Stimulated activated CD4-positive, alpha-beta T cell treated with anti-CD3 and anti-CD28 coated beads, TNF-alpha, amount 100 ng/mL, for 48 hours (primary cell): Measurements from ENCODE around the gene SLC2A11.
A peak's percentile ranks its signal among the peaks of the same experiment; 100 is the strongest.
"Not testable (repeated sequence)": the region's sequence is repeated elsewhere in the genome, so short reads cannot be mapped to it uniquely, and the experiment has no call there.

Experiments
- DNase-seq, 3 donors: peaks; one replicate each; pipeline ENCODE4 v3.0.0-alpha.2; 2020; ENCODE audit warnings: low read depth in 3 of 3

The SLC2A11 gene

GRCh38 chr22:23847310-23847920, 10.3 kb upstream of the SLC2A11 start:
- DNase-seq = no peak

DNA sequence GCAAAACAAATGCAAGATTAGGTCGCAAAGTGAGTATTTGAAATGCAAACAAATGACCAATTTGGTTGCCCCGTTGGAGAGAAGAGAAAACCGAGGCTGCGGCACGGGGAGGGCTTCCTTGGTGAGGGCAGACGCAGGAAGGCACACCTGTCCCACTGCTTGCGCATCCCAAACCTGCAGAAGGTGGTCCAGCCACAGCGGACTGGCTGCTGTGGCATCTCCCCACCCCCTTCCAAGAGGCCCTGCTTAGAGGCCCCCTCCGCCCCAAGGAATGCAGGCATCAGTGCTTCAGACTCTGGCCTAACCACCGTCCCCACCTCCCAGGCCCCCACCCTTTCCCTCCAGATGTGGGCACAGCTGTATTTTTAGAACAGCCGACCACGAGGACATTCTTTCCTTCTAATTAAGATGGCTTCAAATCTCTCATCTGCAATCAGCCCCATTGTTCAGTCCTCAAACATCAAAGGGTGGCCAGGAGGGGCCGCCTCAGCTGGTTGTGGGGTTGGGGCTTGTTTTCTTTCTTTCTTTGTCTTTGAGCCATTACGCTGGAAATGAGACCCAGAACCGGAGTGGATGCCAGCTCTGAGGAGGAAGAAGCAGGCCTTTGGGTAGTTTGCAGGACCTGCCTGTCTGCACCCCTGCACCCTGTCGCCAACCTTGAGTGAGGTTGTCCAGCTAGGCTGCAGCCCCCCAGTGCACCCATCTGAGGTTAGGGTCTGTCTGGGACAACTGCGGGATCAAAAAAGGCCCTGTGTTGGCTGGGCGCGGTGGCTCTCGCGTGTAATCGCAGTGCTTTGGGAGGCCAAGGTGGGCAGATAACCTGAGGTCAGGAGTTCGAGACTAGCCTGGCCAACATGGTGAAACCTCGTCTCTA, 9.4 kb upstream of the SLC2A11 start:
- no peak for DNase-seq

DNA sequence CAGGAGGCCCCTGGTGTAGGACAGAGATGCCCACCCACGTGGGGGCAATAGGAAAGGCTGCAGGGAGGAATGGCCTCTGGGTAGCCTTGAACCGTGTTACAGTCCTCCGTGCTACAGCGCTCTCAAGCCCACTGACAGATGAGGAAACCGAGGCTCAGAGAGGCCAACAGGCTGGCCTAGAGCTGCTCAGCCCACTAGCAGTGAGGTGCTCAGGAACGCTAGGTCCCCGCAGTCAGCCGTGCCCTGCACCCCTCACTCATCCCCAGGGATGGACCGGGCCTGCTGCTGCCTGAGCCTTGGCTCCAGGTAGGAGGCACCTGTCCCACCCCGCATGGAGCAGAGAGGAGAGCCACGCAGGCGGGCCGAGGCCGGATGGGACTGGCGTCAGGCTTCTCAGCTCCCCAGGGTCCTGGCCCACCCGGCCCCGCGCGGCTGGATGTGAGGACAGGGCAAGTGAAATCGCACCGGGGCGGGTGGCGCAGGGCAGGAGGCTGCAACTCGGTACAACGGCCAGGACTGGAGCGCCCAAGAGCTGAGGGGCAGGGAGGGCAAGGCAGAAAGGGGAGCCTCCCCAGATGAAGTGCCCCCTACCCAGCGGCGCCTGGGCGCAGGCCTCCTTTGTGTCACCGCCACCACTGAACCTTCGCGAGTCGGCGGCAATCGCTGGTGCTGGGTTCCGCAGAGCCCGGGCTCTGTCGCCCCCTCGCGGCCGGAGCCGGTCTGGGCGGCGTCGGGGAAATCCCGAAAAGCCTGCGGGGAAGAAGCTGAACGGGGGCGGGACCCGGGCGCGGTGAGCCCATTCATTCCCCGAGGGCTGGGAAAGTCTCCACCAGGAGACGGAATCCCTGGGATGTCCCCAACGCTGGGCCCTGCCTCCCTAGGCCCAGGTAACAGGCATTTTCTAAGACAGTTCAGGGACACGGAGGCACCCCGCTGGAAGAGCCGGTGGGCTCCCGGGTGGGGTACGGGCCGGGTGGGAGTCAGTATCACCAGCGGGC, 8.4 kb upstream of the SLC2A11 start:
- DNase-seq = peak; percentile 76 to 84 (median 78)

DNA sequence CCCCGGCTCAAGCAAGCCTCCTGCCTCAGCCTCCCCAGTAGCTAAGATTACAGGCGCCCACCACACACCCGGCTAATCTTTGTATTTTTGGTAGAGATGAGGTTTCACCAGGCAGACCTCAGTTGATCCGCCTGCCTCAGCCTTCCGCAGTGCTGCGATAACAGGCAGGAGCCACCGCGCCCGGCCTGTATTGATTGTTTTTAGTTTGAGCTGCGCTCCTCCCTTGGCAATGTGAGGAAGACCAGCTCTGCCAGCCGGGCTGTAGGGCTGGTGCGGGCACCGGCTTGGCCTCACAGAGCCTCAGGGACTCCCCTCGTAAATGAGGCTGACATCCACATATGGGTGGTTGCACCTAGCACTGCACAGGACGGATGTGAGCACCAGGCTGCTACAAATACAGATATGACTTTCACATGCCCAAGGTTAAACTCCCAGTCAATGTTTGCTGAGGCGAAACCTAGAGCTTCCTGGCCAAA, 7.5 kb upstream of the SLC2A11 start:
- no peak for DNase-seq

DNA sequence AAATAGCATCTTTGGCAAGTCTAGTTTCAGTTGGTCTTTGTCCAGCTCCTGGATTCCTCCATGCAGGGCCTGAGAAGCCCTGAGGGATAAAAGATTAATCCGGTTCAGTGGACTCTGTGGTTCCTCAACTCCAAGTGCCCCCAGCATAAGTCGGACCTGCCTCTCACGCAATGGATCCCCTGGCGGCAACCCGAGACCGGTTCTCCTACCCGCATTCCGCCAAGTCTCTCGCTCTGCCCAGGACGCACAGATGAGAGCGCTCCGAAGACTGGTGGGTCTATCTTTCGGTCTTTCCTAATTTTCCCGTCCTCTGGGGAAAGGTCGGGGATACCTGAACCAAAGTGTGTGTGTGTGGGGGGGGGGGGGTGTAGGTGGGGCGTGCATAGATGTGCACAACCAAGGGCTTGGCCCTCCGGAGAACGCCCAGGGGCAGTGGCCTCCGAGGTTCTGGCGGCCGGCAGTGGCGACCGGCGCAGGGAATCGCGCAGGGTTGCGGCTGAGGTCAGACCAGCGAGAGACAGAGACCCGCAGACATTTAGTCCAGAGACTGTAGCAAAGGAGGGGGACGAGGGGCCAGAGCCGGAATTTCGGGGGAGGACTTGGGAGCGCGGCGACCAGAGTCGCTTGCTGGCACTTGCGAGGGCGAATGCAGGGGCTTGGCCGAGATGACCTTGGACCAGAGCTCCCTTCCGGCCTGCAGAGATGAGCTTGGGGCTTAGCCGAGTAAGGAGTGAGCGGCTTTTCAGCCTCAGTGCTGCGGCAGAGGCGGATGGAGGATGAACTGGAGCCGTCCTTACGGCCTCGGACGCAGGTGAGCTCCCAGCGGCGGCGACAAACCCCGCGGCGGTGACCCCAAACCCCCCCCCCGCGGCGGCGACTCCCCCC, 712 bp upstream of the SLC2A11 start:
- no peak for DNase-seq

GRCh38 chr22:23858484-23858815, 775 bp downstream of the SLC2A11 start:
- DNase-seq = no peak

GRCh38 chr22:23859201-23859600, 1.5 kb downstream of the SLC2A11 start:
- DNase-seq = no peak

GRCh38 chr22:23860187-23860586, 2.5 kb downstream of the SLC2A11 start:
- not testable (repeated sequence) for DNase-seq

DNA sequence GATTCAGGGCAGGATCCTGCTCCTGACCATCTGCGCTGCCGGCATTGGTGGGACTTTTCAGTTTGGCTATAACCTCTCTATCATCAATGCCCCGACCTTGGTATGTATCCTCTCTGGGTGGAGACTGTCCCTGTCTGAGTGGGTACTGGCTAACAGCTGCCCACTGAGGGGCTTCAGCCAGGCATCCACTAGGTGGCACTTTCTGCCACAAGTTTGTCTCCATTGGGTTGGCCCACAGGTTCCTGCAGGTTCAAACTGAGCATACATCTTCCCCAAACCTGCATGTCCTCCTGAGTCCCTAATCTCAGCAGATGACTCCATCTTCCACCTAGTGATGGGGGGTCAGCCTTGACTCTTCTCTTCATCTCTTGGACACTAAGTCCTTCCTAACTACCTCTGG, 4.4 kb downstream of the SLC2A11 start:
- DNase-seq = no peak

DNA sequence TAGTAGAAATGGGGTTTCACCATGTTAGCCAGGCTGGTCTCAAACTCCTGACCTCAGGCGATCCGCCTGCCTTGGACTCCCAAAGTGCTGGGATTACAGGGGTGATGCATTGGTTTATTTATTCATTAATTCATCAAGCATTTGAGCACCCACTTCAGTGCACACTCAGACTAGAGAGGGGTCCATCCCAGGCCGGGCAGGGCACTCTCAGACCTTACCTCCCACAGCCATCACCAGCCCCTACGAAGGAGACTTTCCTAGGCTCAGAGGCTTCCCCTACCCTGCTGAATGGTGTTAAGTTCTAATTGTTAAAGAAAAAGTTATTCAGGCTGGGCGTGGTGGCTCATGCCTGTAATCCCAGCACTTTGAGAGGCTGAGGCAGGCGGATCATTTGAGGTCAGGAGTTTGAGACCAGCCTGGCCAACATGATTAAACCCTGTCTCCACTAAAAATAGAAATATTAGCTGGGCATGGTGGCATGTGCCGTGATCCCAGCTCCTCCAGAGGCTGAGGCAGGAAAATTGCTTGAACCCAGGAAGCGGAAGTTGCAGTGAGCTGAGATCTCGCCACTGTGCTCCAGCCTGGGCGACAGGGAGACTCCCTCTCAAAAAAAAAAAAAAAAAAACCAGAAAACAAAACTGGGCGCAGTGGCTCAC, 7.0 kb downstream of the SLC2A11 start:
- not testable (repeated sequence) for DNase-seq

DNA sequence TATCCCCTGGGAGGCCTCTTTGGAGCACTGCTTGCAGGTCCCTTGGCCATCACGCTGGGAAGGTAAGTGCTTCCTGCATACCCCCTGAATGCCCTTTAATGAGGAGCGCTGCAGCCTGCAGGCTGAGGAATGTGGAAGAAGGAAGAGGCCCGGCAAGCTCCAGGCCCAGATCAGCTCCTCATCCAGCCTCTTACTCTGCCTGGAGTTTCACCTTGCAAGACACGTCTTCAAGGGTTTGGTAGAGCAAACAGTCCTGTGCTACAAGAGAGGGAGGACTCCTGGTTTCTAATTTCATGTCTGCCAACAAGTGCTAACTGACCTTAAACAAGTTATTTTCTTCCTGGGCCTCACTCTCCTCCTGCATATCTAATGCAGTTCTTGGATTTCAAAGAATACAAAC, 10.9 kb downstream of the SLC2A11 start:
- DNase-seq = no peak

- no peak for DNase-seq
Measured at GRCh38 chr22:23874871-23875270, 17.2 kb downstream of the SLC2A11 start.

- no peak for DNase-seq
Measured at GRCh38 chr22:23875801-23876200, 18.1 kb downstream of the SLC2A11 start.

- DNase-seq = no peak
Measured at GRCh38 chr22:23877566-23877965, 19.9 kb downstream of the SLC2A11 start.

DNA sequence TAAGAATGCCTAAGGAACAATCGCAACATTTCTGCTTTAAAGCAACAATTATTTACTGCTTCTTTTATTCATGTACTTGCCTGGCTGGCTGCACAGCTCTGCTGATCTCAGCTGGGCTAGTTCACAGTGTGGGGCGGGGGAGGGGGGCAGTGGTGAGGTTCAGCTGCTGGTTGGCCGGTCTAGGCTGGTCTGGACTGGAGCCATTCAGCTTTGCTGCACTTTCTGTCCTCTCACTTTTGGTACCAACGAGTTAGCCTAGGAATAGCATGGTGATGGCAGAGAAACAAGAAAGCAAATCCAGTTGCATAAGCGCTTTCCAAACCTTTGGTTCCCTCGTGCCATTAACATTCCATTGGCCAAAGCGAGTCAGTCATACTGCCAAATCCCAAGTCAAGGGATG, 20.5 kb downstream of the SLC2A11 start:
- no peak for DNase-seq

DNA sequence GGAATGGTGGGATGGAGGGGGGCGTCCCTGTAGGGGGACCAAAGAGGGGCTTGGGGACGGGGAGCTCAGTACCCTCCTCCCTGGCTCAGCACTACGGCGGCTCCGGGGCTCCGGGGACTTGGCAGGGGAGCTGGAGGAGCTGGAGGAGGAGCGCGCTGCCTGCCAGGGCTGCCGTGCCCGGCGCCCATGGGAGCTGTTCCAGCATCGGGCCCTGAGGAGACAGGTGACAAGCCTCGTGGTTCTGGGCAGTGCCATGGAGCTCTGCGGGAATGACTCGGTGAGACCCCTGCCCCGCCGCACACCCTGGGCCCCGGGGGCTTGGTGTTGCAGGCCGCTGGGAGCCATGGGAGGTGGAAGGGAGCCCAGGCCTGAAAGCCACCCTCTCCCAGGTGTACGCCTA, 24.7 kb downstream of the SLC2A11 start:
- DNase-seq = no peak

GRCh38 chr22:23883658-23884057, 26.0 kb downstream of the SLC2A11 start:
- no peak for DNase-seq

DNA sequence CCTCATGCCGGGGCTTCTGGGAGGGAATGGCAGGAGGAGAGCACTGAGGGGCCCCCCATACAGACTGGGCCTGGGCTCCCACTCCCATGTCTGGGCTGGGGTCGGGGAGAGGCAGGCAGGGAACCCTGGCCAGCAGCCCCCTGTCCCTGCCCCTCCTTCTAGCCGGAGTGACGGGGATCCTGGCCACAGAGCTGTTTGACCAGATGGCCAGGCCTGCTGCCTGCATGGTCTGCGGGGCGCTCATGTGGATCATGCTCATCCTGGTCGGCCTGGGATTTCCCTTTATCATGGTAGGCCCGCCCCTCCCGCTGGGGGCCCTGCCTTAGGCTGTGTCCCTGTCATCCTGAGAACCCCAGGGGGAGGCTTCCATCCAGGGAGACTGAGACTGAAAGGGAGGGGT, 26.5 kb downstream of the SLC2A11 start:
- no peak for DNase-seq

DNA sequence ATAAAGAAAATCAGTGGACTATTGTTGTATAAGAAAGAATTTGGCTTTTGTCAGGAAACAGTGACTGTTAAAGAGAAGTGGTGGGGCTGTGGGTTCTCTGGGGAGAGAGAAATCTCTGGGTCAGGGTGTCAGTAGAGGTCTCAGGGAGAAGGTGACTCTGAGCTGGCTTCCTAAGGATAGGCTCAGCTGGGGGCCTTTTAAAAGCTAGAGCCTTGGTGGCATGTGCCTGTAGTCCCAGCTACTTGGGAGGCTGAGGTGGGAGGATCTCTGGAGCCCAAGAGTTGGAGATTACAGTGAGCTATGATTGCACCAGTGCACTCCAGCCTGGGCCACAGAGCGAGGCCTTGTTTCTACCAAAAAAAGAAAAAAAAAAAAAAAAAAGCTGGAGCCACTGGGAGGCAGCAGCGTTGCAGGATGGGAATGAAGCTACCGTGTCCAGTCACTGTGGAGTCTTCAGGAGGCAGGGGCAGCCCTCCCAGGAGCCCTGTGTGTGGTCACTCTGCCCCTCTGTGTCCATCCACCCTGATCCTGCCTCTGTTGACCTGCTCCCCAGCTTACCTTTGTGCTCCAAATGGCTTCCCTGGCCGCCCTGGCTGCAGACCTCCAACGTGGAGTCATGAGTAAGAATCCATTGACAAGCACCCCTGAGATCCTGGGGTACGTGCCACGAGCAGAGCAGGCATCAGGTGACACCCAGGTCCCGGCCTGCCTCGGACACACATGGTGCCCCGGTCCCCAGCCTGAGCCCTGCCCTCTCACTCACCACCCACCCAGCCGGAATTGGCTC, 31.1 kb downstream of the SLC2A11 start:
- no peak for DNase-seq

- no peak for DNase-seq
Measured at GRCh38 chr22:23889620-23890019, 31.9 kb downstream of the SLC2A11 start.
